ENCODE results near the gene TYW1B.
"Not testable (repeated sequence)": the region's sequence is repeated elsewhere in the genome, so short reads cannot be mapped to it uniquely, and the experiment has no call there.

- TF ChIP-seq POLR2A (IDR thresholded peaks at IDR 0.05; ENCODE audit: low read depth, low read length); EZH2 (IDR thresholded peaks at IDR 0.05; ENCODE audit: borderline replicate concordance, low read depth, low read length, severe bottlenecking); CTCF (IDR thresholded peaks at IDR 0.05; ENCODE audit: extremely low read depth in 1 of 2, insufficient read depth in 1 of 2, low read depth in 1 of 2, low read length in 2 of 2); FOS (IDR thresholded peaks at IDR 0.05; ENCODE audit: borderline replicate concordance, insufficient read depth, low read length); MAX (IDR thresholded peaks at IDR 0.05; ENCODE audit: insufficient read depth, insufficient read length); POLR2AphosphoS5 (IDR thresholded peaks at IDR 0.05; ENCODE audit: insufficient read depth, low read depth, low read length); GATA2 (IDR thresholded peaks at IDR 0.05; ENCODE audit: insufficient read depth, insufficient read length, low read depth, low read length): not testable (repeated sequence)
Measured at GRCh38 chr7:72559546-72559945, 268.5 kb downstream of the TYW1B start.
